VCaP (cell line): ENCODE data around the gene ZNF483.

ENCODE experiments used
- H3K27ac ChIP-seq: fragments of 450-650 bp; 2 replicates; pipeline ENCODE4 v1.5.1; 2017
- CTCF ChIP-seq: fragments of 450-650 bp; conservative IDR thresholded peaks from 2 replicates; pipeline ENCODE4 v1.5.1; 2017; ENCODE audit warnings: mild to moderate bottlenecking, moderate library complexity

Gene ZNF483

GRCh38 chr9:111586378-111586777 is 61.4 kb downstream of the ZNF483 start:
- TF ChIP-seq CTCF: no peak
- no peak overlapping the region for H3K27ac ChIP-seq

GRCh38 chr9:111588846-111589245 is 63.9 kb downstream of the ZNF483 start:
- H3K27ac ChIP-seq: no peak overlapping the region
- TF ChIP-seq CTCF: no peak

- TF ChIP-seq CTCF: peak; percentile 100
Measured at GRCh38 chr9:111597852-111598732, 73.1 kb downstream of the ZNF483 start.

GRCh38 chr9:111598733-111599091 is 73.7 kb downstream of the ZNF483 start:
- H3K27ac ChIP-seq: peak overlapping the region; percentile 99
- no peak for TF ChIP-seq CTCF

More at GRCh38 chr9:111597852-111598732, 73.1 kb downstream of the ZNF483 start:
- H3K27ac ChIP-seq: peak overlapping the region; percentile 99

GRCh38 chr9:111599092-111599954 is 74.3 kb downstream of the ZNF483 start, which contains the start of gene PTGR1:
Gene PTGR1 (minus strand): TSS chr9:111599647. CDS start chr9:111597422, 2,225 bp downstream.
- TF ChIP-seq CTCF: no peak
- H3K27ac ChIP-seq: peak within 1 kb of the TSS; percentile 99

- no peak for TF ChIP-seq CTCF
- peak overlapping the region; percentile 99 for H3K27ac ChIP-seq
Measured at GRCh38 chr9:111599955-111600343, 75.0 kb downstream of the ZNF483 start.

GRCh38 chr9:111601237-111602018 is 76.4 kb downstream of the ZNF483 start:
- TF ChIP-seq CTCF: no peak
- H3K27ac ChIP-seq: peak overlapping the region; percentile 99
